ENCODE measurements around the gene SGCD. TPM values are rescaled to one million over a fixed set of nuclear protein-coding genes. Genes with fewer than 3 reads are reported as not detected.

Gene SGCD
- total and polyA plus RNA-seq, 9 of the 15 experiments (the other 6 are each of a cell fraction or from before 2014, with no cell fraction given) = not detected

DNA sequence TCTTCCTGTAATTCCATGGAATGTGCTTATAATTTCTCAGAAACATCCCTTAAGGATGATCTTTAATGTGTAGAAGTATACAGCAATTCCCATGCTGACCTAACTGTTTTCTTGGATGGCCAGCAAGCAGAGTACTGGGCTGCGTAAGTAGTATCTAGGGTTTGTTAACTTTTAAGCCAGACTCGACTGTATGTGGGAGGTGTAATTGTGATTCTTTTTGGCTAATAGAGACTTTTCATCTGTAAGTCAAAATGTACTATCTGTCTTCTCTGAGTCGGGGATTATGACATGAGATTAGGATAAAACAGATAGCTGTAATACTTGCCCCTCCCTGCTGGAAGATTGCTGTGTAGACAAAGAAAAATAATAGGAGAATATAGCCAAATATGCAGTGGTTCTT, 169.3 kb downstream of the SGCD start (continued):
- TF ChIP-seq ZBTB11 (CRISPR knock-in tag; IDR thresholded peaks at IDR 0.05) = no peak
- TF ChIP-seq TCF3 (CRISPR knock-in tag; IDR thresholded peaks at IDR 0.05) = no peak

DNA sequence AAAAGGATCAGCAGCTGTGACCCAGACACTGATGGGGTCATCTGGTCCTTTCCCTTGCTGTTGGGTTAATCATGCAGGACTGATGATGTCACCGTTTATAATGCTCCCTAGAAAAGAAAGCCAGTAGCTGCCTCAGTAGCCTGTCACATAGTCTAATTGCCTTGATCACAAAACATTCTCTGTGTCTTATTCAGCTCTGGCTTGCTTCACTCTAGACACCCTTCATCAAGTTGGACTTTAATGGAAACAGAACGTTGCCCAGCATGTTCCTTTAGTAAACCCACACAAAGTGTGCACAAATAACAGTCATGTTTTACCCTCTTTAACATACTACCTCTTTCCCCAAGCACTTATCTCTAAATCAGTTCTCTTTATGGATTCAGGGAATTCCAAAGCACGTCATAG, 170.8 kb downstream of the SGCD start:
- Histone ChIP-seq H3K27ac (ENCODE audit: extremely low read depth, low read depth, low read length) (no peak overlapping the region), H3K9me3 (replicated peaks; ENCODE audit: control insufficient read depth, insufficient read depth, low read depth, low read length) (no peaks in the 10 kb centered on the region), H3K4me3 (no peak overlapping the region), H4K20me1 (replicated peaks; ENCODE audit: control insufficient read depth, insufficient read depth, low read length) (no peaks in the 10 kb centered on the region), H3K4me1 (replicated peaks in 1 of 2; ENCODE audit: control insufficient read depth in 2 of 2, insufficient read depth in 2 of 2, low read length in 2 of 2) (no peaks in the 10 kb centered on the region), H3K27me3 (ENCODE audit: control insufficient read depth in 2 of 2, insufficient read depth in 2 of 2, low read length in 2 of 2) (no peaks in the 10 kb centered on the region), H3K79me2 (ENCODE audit: control insufficient read depth, insufficient read depth, low read length) (no peaks in the 10 kb centered on the region), H3K9ac (ENCODE audit: insufficient read depth in 1 of 2, low read depth in 2 of 2, low read length in 2 of 2) (no peak overlapping the region), H3K36me3 (ENCODE audit: control insufficient read depth, insufficient read depth, low read length) (no peaks in the 10 kb centered on the region), H2AFZ (ENCODE audit: low read depth, low read length) (no peak overlapping the region), H3K4me2 (ENCODE audit: insufficient read depth, low read length) (no peak overlapping the region), H3K9me1 (ENCODE audit: control insufficient read depth, insufficient read depth, low read length) (no peaks in the 10 kb centered on the region)
- TF ChIP-seq, protein P1, sequence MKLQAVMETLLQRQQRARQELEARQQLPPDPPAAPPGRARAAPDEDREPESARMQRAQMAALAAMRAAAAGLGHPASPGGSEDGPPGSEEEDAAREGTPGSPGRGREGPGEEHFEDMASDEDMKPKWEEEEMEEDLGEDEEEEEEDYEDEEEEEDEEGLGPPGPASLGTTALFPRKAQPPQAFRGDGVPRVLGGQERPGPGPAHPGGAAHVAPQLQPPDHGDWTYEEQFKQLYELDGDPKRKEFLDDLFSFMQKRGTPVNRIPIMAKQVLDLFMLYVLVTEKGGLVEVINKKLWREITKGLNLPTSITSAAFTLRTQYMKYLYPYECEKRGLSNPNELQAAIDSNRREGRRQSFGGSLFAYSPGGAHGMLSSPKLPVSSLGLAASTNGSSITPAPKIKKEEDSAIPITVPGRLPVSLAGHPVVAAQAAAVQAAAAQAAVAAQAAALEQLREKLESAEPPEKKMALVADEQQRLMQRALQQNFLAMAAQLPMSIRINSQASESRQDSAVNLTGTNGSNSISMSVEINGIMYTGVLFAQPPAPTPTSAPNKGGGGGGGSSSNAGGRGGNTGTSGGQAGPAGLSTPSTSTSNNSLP (IDR thresholded peaks at IDR 0.05; ENCODE audit: borderline replicate concordance, low read depth, low read length) = no peak
- no peak for TF ChIP-seq NR2C1 (IDR thresholded peaks at IDR 0.05)
- no peak for TF ChIP-seq NR2C1 (tag; IDR thresholded peaks at IDR 0.05)
- TF ChIP-seq NCOA4 (IDR thresholded peaks at IDR 0.05; ENCODE audit: partially characterized antibody) = no peak
- no peak for DNase-seq (ENCODE audit: extremely low read depth in 1 of 4, low spot score in 3 of 4)
- no peak for FAIRE-seq
- WGBS (ENCODE audit: insufficient coverage, low coverage, missing lambda C conversion rate) = 0% methylated on average over 3 of the region's 3 CpGs
- BruUV-seq (replicated peaks) = no TSS peak
- ChIA-PET CTCF (ENCODE audit: low intra/inter-chr PET ratio) (no interaction called here), POLR2A (interaction anchor here (0.7 kb wide), 1 partner anchor 17 kb away, joined by 3 read pairs; no protein-coding TSS in a partner anchor)
- ATAC-seq = no peak
- intact Hi-C loops (cut with micrococcal nuclease) (no loop called here), in situ Hi-C loops (cut with MboI) (no loop called here)
